Smooth muscle cell (in vitro differentiated cells): ENCODE data around the gene RFX7. TPM values are rescaled to one million over a fixed set of nuclear protein-coding genes. Genes with fewer than 3 reads are reported as not detected.

Source experiments
- DNase-seq: peaks from one replicate; lab custom pipeline; 2025; ENCODE audit not compliant: unreplicated experiment; lab: John Stamatoyannopoulos, UW
- H2AFZ ChIP-seq: fragments of 200-600 bp; sonication (generic); 2 replicates; pipeline ENCODE4 v1.6.0; 2016; ENCODE audit warnings: antibody characterized with exemption, low read depth, mild to moderate bottlenecking
- H3F3A ChIP-seq: fragments of 200-600 bp; sonication (generic); 2 replicates; pipeline ENCODE4 v1.6.0; 2017; ENCODE audit warnings: antibody characterized with exemption, low read depth
- H3K27ac ChIP-seq: fragments of 200-600 bp; sonication (generic); 2 replicates; pipeline ENCODE4 v1.5.1; 2016; ENCODE audit warnings: low read depth, mild to moderate bottlenecking
- H3K27me3 ChIP-seq: fragments of 200-600 bp; sonication (generic); 2 replicates; pipeline ENCODE4 v1.6.1; 2016; ENCODE audit warnings: low read depth, mild to moderate bottlenecking
- H3K36me3 ChIP-seq: fragments of 200-600 bp; sonication (generic); 2 replicates; pipeline ENCODE4 v1.5.1; 2016; ENCODE audit warnings: low read depth
- H3K4me1 ChIP-seq: fragments of 200-600 bp; sonication (generic); 2 replicates; pipeline ENCODE4 v1.5.1; 2016; ENCODE audit warnings: low read depth
- H3K4me2 ChIP-seq: fragments of 200-600 bp; sonication (generic); 2 replicates; pipeline ENCODE4 v1.6.0; 2016; ENCODE audit warnings: mild to moderate bottlenecking
- H3K4me3 ChIP-seq: fragments of 200-600 bp; sonication (generic); 2 replicates; pipeline ENCODE4 v1.5.1; 2016; ENCODE audit warnings: mild to moderate bottlenecking
- H3K79me2 ChIP-seq: fragments of 200-600 bp; sonication (generic); 2 replicates; pipeline ENCODE4 v1.6.0; 2016; ENCODE audit warnings: low read depth, mild to moderate bottlenecking
- H3K9ac ChIP-seq: fragments of 200-600 bp; sonication (generic); 2 replicates; pipeline ENCODE4 v1.6.0; 2016; ENCODE audit warnings: low read depth
- H3K9me3 ChIP-seq: fragments of 200-600 bp; sonication (generic); replicated peaks from 2 replicates; pipeline ENCODE4 v1.5.1; 2016; ENCODE audit warnings: low read depth
- H4K20me1 ChIP-seq: fragments of 200-600 bp; sonication (generic); 2 replicates; pipeline ENCODE4 v1.6.0; 2016; ENCODE audit warnings: low read depth
- CTCF ChIP-seq: fragments of 200-600 bp; sonication (generic); IDR thresholded peaks from 2 replicates; pipeline ENCODE4 v1.5.1; 2017; ENCODE audit warnings: borderline replicate concordance, mild to moderate bottlenecking, antibody characterized with exemption; ENCODE audit not compliant: insufficient read depth, poor library complexity, severe bottlenecking
- WGBS: methylation state at CpG from one replicate; pipeline ENCODE4 v1.1.7; 2016; ENCODE audit warnings: low lambda C conversion rate; 5-methylcytosine and 5-hydroxymethylcytosine counted together
- polyA plus RNA-seq: library from polyadenylated mRNA; unstranded; fragments of >200 nt; fragmentation: Nextera tagmentation; extraction: Ambion mirVana; gene quantifications from 2 replicates; pipeline ENCODE4 v1.2.1, GENCODE V29; 2016
- total RNA-seq: library from RNA; depleted of rRNA; stranded (reverse); fragments of >200 nt; gene quantifications from 2 replicates; pipeline ENCODE4 v1.2.3, GENCODE V29; 2014

Gene RFX7
- total and polyA plus RNA-seq, 2 experiments from 2014 or later, result 7.7 to 18.5 TPM

GRCh38 chr15:56208641-56209155, 35.0 kb downstream of the RFX7 start:
- Histone ChIP-seq H3K4me1 (peaks cover 8% of the 10 kb centered on the region), H3K27ac (peak overlapping the region; percentile 33), H4K20me1 (peaks cover 75% of the 10 kb centered on the region), H2AFZ (no peak overlapping the region), H3K4me3 (no peak overlapping the region), H3K9ac (no peak overlapping the region), H3K4me2 (peak overlapping the region; percentile 34), H3K27me3 (no peaks in the 10 kb centered on the region), H3K9me3 (no peaks in the 10 kb centered on the region), H3K36me3 (peaks cover 22% of the 10 kb centered on the region), H3F3A (peaks cover 3% of the 10 kb centered on the region), H3K79me2 (peaks cover 97% of the 10 kb centered on the region)
- WGBS, result 61% methylated on average over 1 of the region's 1 CpG
- DNase-seq, result no peak
- no peak for TF ChIP-seq CTCF

GRCh38 chr15:56208185-56208584, 35.5 kb downstream of the RFX7 start:
- peaks cover 3% of the 10 kb centered on the region for H3F3A ChIP-seq
- H2AFZ ChIP-seq, result no peak overlapping the region
- H3K79me2 ChIP-seq, result peaks cover 97% of the 10 kb centered on the region
- no peaks in the 10 kb centered on the region for H3K9me3 ChIP-seq
- no peak overlapping the region for H3K4me3 ChIP-seq
- H3K4me2 ChIP-seq, result peak overlapping the region; percentile 34
- no peaks in the 10 kb centered on the region for H3K27me3 ChIP-seq
- 86% methylated on average over 2 of the region's 2 CpGs for WGBS
- peaks cover 80% of the 10 kb centered on the region for H4K20me1 ChIP-seq
- no peak for TF ChIP-seq CTCF
- no peak for DNase-seq
- H3K9ac ChIP-seq, result no peak overlapping the region
- peaks cover 8% of the 10 kb centered on the region for H3K4me1 ChIP-seq
- H3K36me3 ChIP-seq, result peaks cover 22% of the 10 kb centered on the region
- H3K27ac ChIP-seq, result peak overlapping the region; percentile 33

GRCh38 chr15:56207711-56208110, 36.0 kb downstream of the RFX7 start:
- Histone ChIP-seq H3K27ac (peak overlapping the region; percentile 33), H3K9ac (no peak overlapping the region), H3K36me3 (peaks cover 20% of the 10 kb centered on the region), H3K79me2 (peaks cover 97% of the 10 kb centered on the region), H3F3A (peaks cover 3% of the 10 kb centered on the region), H4K20me1 (peaks cover 82% of the 10 kb centered on the region), H3K27me3 (no peaks in the 10 kb centered on the region), H3K9me3 (no peaks in the 10 kb centered on the region), H3K4me3 (no peak overlapping the region), H3K4me2 (peak overlapping the region; percentile 34), H2AFZ (no peak overlapping the region), H3K4me1 (peaks cover 8% of the 10 kb centered on the region)
- no peak for DNase-seq
- no peak for TF ChIP-seq CTCF
- WGBS, result 25% methylated on average over 1 of the region's 1 CpG

- Histone ChIP-seq H3K27me3 (no peaks in the 10 kb centered on the region), H4K20me1 (peaks cover 87% of the 10 kb centered on the region), H3K79me2 (peaks cover 97% of the 10 kb centered on the region), H3K9me3 (no peaks in the 10 kb centered on the region), H3K4me2 (no peak overlapping the region), H2AFZ (no peak overlapping the region), H3K27ac (no peak overlapping the region), H3K36me3 (peaks cover 14% of the 10 kb centered on the region), H3F3A (peaks cover 3% of the 10 kb centered on the region), H3K4me1 (peaks cover 8% of the 10 kb centered on the region), H3K4me3 (no peak overlapping the region), H3K9ac (no peak overlapping the region)
- no peak for TF ChIP-seq CTCF
- no peak for DNase-seq
These were observed 36.6 kb downstream of the RFX7 start for GRCh38 chr15:56207092-56207491.
